Dermis blood vessel endothelial cell (primary cell): ENCODE data around the gene MYOG. TPM values are rescaled to one million over a fixed set of nuclear protein-coding genes. Genes with fewer than 3 reads are reported as not detected.

ENCODE experiments used
- DNase-seq: peaks from one replicate; pipeline ENCODE4 v3.0.0; 2010
- total RNA-seq: library from RNA; depleted of rRNA; stranded (reverse); fragments of >200 nt; gene quantifications from 2 replicates; pipeline ENCODE4 v1.2.3, GENCODE V29; 2014

Gene MYOG
- total RNA-seq, 1 donor from 2014 or later, result not detected

- DNase-seq, result no peak
These were observed 13.7 kb downstream of the MYOG start for GRCh38 chr1:203072002-203072602.

GRCh38 chr1:203069030-203069747, 16.6 kb downstream of the MYOG start:
- DNase-seq, result no peak

GRCh38 chr1:203066965-203067364, 18.8 kb downstream of the MYOG start:
- no peak for DNase-seq

GRCh38 chr1:203065986-203066385, 19.8 kb downstream of the MYOG start:
- no peak for DNase-seq

- DNase-seq, result no peak
These were observed 20.6 kb downstream of the MYOG start for GRCh38 chr1:203065191-203065590.

GRCh38 chr1:203063287-203063686, 22.5 kb downstream of the MYOG start:
- no peak for DNase-seq

GRCh38 chr1:203060115-203060514, 25.7 kb downstream of the MYOG start:
- DNase-seq, result no peak

GRCh38 chr1:203059485-203059884, 26.3 kb downstream of the MYOG start:
- no peak for DNase-seq

GRCh38 chr1:203058676-203058935, 27.2 kb downstream of the MYOG start:
- DNase-seq, result no peak

- DNase-seq, result no peak
These were observed 27.7 kb downstream of the MYOG start for GRCh38 chr1:203057911-203058675.

- DNase-seq, result no peak
These were observed 29.3 kb downstream of the MYOG start for GRCh38 chr1:203056516-203056915.

GRCh38 chr1:203056012-203056411, 29.8 kb downstream of the MYOG start:
- no peak for DNase-seq

GRCh38 chr1:203055161-203055799, 30.5 kb downstream of the MYOG start:
- DNase-seq, result no peak

- DNase-seq, result no peak
These were observed 31.2 kb downstream of the MYOG start for GRCh38 chr1:203054642-203055041.

- no peak for DNase-seq
These were observed 31.6 kb downstream of the MYOG start for GRCh38 chr1:203054184-203054583.

GRCh38 chr1:203052601-203053000, 33.2 kb downstream of the MYOG start:
- DNase-seq, result no peak

- DNase-seq, result no peak
These were observed 33.9 kb downstream of the MYOG start for GRCh38 chr1:203051841-203052324.

- no peak for DNase-seq
These were observed 35.0 kb downstream of the MYOG start for GRCh38 chr1:203050826-203051225.

- DNase-seq, result no peak
These were observed 36.1 kb downstream of the MYOG start for GRCh38 chr1:203049576-203050180.

GRCh38 chr1:203049077-203049476, 36.7 kb downstream of the MYOG start:
- DNase-seq, result no peak

- DNase-seq, result peak; percentile 21
These were observed 37.2 kb downstream of the MYOG start for GRCh38 chr1:203048555-203049051.

GRCh38 chr1:203048086-203048485, 37.7 kb downstream of the MYOG start:
- DNase-seq, result no peak
